GM23338 (cell line): Measurements from ENCODE around the gene DENND4A. TPM values are rescaled to one million over a fixed set of nuclear protein-coding genes. Genes with fewer than 3 reads are reported as not detected.

Experiments used
- ATAC-seq: fragments of 200-7000 bp; cut with Tn5 transposase; 3 replicates; pipeline ENCODE4 v1.9.1; 2020
- DNase-seq: peaks from one replicate; pipeline ENCODE4 v3.0.0-alpha.2; 2015; ENCODE audit warnings: low spot score
- H2AFZ ChIP-seq: fragments of 200-600 bp; sonication (generic); 2 replicates; pipeline ENCODE4 v1.8.0; 2016; ENCODE audit warnings: antibody characterized with exemption, mild to moderate bottlenecking, moderate library complexity
- H3F3A ChIP-seq: fragments of 200-600 bp; sonication (generic); replicated peaks from 2 replicates; pipeline ENCODE4 v1.8.0; 2017; ENCODE audit warnings: antibody characterized with exemption, mixed run types, low read depth
- H3K27ac ChIP-seq: fragments of 200-600 bp; sonication (generic); 2 replicates; pipeline ENCODE4 v1.6.1; 2016; ENCODE audit warnings: low read depth
- H3K27me3 ChIP-seq: fragments of 200-600 bp; sonication (generic); 2 replicates; pipeline ENCODE4 v1.8.0; 2016; ENCODE audit warnings: mild to moderate bottlenecking, mixed run types, moderate library complexity; ENCODE audit not compliant: insufficient read depth
- H3K36me3 ChIP-seq: fragments of 200-600 bp; sonication (generic); 2 replicates; pipeline ENCODE4 v1.8.0; 2016; ENCODE audit warnings: mild to moderate bottlenecking; ENCODE audit not compliant: insufficient read depth
- H3K4me1 ChIP-seq: fragments of 200-600 bp; sonication (generic); 2 replicates; pipeline ENCODE4 v1.8.0; 2016; ENCODE audit warnings: mild to moderate bottlenecking, moderate library complexity; ENCODE audit not compliant: insufficient read depth
- H3K4me2 ChIP-seq: fragments of 200-600 bp; sonication (generic); 2 replicates; pipeline ENCODE4 v1.7.1; 2017; ENCODE audit warnings: mixed run types
- H3K4me3 ChIP-seq: fragments of 200-600 bp; sonication (generic); 2 replicates; pipeline ENCODE4 v1.6.1; 2016; ENCODE audit warnings: mixed run types
- H3K79me2 ChIP-seq: fragments of 200-600 bp; sonication (generic); replicated peaks from 2 replicates; pipeline ENCODE4 v1.8.0; 2017; ENCODE audit warnings: mild to moderate bottlenecking; ENCODE audit not compliant: insufficient read depth
- H3K9me2 ChIP-seq: fragments of 200-600 bp; sonication (generic); 2 replicates; pipeline ENCODE4 v1.8.0; 2017; ENCODE audit not compliant: insufficient read depth
- H4K20me1 ChIP-seq: fragments of 200-600 bp; sonication (generic); replicated peaks from 2 replicates; pipeline ENCODE4 v1.8.0; 2017; ENCODE audit warnings: mild to moderate bottlenecking; ENCODE audit not compliant: insufficient read depth
- H3K27ac Mint-ChIP-seq: 2 replicates; pipeline ENCODE4 v1.8.0; 2020; ENCODE audit warnings: inconsistent platforms, mild to moderate bottlenecking, moderate library complexity, mixed read lengths
- H3K27me3 Mint-ChIP-seq: 3 replicates; pipeline ENCODE4 v1.8.0; 2022; ENCODE audit warnings: low read depth, mild to moderate bottlenecking, moderate library complexity, mixed read lengths, inconsistent platforms; ENCODE audit not compliant: insufficient read depth, poor library complexity
- H3K36me3 Mint-ChIP-seq: 3 replicates; pipeline ENCODE4 v1.8.0; 2021; ENCODE audit warnings: low read depth, mild to moderate bottlenecking, inconsistent platforms, moderate library complexity, mixed read lengths
- H3K4me1 Mint-ChIP-seq: 3 replicates; pipeline ENCODE4 v1.8.0; 2020; ENCODE audit warnings: mild to moderate bottlenecking, inconsistent platforms, mixed read lengths
- H3K4me3 Mint-ChIP-seq: 3 replicates; pipeline ENCODE4 v1.8.0; 2021; ENCODE audit warnings: moderate library complexity, mild to moderate bottlenecking, inconsistent platforms, mixed read lengths
- H3K9me3 Mint-ChIP-seq: 3 replicates; pipeline ENCODE4 v1.8.0; 2020; ENCODE audit warnings: moderate library complexity, mild to moderate bottlenecking, inconsistent platforms, mixed read lengths
- CTCF ChIP-seq, 2 experiments: fragments of 200-600 bp in 1 of 2; sonication (generic) in 1 of 2; conservative IDR thresholded peaks; 2 replicates each; pipeline versions ENCODE4 v1.5.1 to v1.6.1; 2016 to 2017; ENCODE audit warnings: antibody characterized with exemption in 2 of 2, low read depth in 2 of 2, mild to moderate bottlenecking in 2 of 2, moderate library complexity in 1 of 2
- JUNB ChIP-seq: IDR thresholded peaks from one replicate; pipeline ENCODE4 v1.6.1; 2016; ENCODE audit warnings: antibody characterized with exemption; ENCODE audit not compliant: unreplicated experiment
- STAT1 ChIP-seq: IDR thresholded peaks from one replicate; pipeline ENCODE4 v1.6.1; 2016; ENCODE audit warnings: antibody characterized with exemption; ENCODE audit not compliant: unreplicated experiment
- ZNF331 ChIP-seq: fragments of 250-450 bp; sonication (Bioruptor Pico); IDR thresholded peaks from 2 replicates; pipeline ENCODE4 v1.5.0; 2020; ENCODE audit warnings: low read depth, mild to moderate bottlenecking, moderate library complexity
- polyA plus RNA-seq: library from polyadenylated mRNA; unstranded; fragments of >200 nt; fragmentation: Nextera tagmentation; extraction: Ambion mirVana; gene quantifications from 2 replicates; pipeline ENCODE4 v1.2.1, GENCODE V29; 2016
- total RNA-seq: library from RNA; depleted of rRNA; stranded (reverse); fragments of >200 nt; shearing (Covaris generic); gene quantifications from 2 replicates; pipeline ENCODE4 v1.2.3, GENCODE V29; 2014
- TF ChIP-seq, protein P1 (sequence below): fragments of 250-450 bp; sonication (Bioruptor Pico); IDR thresholded peaks from 2 replicates; pipeline ENCODE4 v1.5.0; 2020; ENCODE audit warnings: mild to moderate bottlenecking, moderate library complexity

DENND4A gene
- total and polyA plus RNA-seq, 2 experiments from 2014 or later, result 3.4 to 9.0 TPM

DNA sequence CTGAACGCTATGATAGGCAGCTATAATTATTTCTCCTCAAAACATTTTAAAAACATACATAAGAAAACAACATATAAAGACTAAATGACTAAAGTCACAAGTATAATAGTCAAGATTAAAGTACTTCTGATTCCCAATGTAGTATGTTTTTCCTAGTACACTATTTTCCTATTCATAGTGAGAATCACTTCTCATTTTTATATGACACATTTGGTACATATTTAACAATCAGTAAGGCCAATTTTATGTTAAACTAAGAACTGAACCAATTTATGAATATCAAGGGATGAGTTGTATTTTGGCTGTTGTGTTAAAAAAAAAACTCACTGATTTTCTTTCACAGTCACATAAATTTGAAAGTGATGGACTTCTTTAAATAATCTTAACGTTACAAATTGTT is 79.7 kb downstream of the DENND4A start:
- Mint-ChIP-seq H3K4me3 (no peak overlapping the region), H3K36me3 (peaks cover 11% of the 10 kb centered on the region), H3K9me3 (peaks cover 11% of the 10 kb centered on the region; the same call in 2 of the 3 replicates), H3K27ac (no peak overlapping the region), H3K4me1 (no peaks in the 10 kb centered on the region), H3K27me3 (peaks cover 2% of the 10 kb centered on the region)
- Histone ChIP-seq H3K4me3 (no peak overlapping the region), H3K9me2 (no peaks in the 10 kb centered on the region), H3K36me3 (no peaks in the 10 kb centered on the region), H3K27ac (no peak overlapping the region), H3K27me3 (no peaks in the 10 kb centered on the region), H2AFZ (no peak overlapping the region), H3K4me1 (no peaks in the 10 kb centered on the region), H3K79me2 (no peaks in the 10 kb centered on the region), H3F3A (no peaks in the 10 kb centered on the region), H3K4me2 (no peak overlapping the region), H4K20me1 (no peaks in the 10 kb centered on the region)
- TF ChIP-seq ZNF331 (CRISPR knock-in tag), result no peak
- DNase-seq (no peak), ATAC-seq (no peak)

- Mint-ChIP-seq H3K9me3 (no peaks in the 10 kb centered on the region), H3K4me1 (no peaks in the 10 kb centered on the region), H3K4me3 (no peak overlapping the region), H3K27me3 (no peaks in the 10 kb centered on the region), H3K36me3 (no peaks in the 10 kb centered on the region), H3K27ac (no peak overlapping the region)
- no peaks in the 10 kb centered on the region; the same call in 1 of the 2 replicates for H4K20me1 ChIP-seq
- no peak for TF ChIP-seq STAT1
- no peak for TF ChIP-seq JUNB
- TF ChIP-seq, protein P1, sequence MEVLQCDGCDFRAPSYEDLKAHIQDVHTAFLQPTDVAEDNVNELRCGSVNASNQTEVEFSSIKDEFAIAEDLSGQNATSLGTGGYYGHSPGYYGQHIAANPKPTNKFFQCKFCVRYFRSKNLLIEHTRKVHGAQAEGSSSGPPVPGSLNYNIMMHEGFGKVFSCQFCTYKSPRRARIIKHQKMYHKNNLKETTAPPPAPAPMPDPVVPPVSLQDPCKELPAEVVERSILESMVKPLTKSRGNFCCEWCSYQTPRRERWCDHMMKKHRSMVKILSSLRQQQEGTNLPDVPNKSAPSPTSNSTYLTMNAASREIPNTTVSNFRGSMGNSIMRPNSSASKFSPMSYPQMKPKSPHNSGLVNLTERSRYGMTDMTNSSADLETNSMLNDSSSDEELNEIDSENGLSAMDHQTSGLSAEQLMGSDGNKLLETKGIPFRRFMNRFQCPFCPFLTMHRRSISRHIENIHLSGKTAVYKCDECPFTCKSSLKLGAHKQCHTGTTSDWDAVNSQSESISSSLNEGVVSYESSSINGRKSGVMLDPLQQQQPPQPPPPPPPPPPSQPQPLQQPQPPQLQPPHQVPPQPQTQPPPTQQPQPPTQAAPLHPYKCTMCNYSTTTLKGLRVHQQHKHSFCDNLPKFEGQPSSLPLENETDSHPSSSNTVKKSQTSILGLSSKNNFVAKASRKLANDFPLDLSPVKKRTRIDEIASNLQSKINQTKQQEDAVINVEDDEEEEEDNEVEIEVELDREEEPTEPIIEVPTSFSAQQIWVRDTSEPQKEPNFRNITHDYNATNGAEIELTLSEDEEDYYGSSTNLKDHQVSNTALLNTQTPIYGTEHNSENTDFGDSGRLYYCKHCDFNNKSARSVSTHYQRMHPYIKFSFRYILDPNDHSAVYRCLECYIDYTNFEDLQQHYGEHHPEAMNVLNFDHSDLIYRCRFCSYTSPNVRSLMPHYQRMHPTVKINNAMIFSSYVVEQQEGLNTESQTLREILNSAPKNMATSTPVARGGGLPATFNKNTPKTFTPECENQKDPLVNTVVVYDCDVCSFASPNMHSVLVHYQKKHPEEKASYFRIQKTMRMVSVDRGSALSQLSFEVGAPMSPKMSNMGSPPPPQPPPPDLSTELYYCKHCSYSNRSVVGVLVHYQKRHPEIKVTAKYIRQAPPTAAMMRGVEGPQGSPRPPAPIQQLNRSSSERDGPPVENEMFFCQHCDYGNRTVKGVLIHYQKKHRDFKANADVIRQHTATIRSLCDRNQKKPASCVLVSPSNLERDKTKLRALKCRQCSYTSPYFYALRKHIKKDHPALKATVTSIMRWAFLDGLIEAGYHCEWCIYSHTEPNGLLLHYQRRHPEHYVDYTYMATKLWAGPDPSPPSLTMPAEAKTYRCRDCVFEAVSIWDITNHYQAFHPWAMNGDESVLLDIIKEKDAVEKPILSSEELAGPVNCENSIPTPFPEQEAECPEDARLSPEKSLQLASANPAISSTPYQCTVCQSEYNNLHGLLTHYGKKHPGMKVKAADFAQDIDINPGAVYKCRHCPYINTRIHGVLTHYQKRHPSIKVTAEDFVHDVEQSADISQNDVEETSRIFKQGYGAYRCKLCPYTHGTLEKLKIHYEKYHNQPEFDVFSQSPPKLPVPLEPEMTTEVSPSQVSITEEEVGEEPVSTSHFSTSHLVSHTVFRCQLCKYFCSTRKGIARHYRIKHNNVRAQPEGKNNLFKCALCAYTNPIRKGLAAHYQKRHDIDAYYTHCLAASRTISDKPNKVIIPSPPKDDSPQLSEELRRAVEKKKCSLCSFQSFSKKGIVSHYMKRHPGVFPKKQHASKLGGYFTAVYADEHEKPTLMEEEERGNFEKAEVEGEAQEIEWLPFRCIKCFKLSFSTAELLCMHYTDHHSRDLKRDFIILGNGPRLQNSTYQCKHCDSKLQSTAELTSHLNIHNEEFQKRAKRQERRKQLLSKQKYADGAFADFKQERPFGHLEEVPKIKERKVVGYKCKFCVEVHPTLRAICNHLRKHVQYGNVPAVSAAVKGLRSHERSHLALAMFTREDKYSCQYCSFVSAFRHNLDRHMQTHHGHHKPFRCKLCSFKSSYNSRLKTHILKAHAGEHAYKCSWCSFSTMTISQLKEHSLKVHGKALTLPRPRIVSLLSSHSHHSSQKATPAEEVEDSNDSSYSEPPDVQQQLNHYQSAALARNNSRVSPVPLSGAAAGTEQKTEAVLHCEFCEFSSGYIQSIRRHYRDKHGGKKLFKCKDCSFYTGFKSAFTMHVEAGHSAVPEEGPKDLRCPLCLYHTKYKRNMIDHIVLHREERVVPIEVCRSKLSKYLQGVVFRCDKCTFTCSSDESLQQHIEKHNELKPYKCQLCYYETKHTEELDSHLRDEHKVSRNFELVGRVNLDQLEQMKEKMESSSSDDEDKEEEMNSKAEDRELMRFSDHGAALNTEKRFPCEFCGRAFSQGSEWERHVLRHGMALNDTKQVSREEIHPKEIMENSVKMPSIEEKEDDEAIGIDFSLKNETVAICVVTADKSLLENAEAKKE, result no peak
- no peak for TF ChIP-seq CTCF (conservative IDR thresholded peaks at IDR 0.05; ENCODE audit: low read depth in 2 of 2)
- H3K4me3 ChIP-seq, result no peak overlapping the region
- H3K27ac ChIP-seq, result no peak overlapping the region
- no peaks in the 10 kb centered on the region for H3F3A ChIP-seq
- no peaks in the 10 kb centered on the region for H3K79me2 ChIP-seq
- DNase-seq (no peak), ATAC-seq (no peak)
- no peaks in the 10 kb centered on the region for H3K4me1 ChIP-seq
- no peaks in the 10 kb centered on the region for H3K36me3 ChIP-seq
- H3K9me2 ChIP-seq, result no peaks in the 10 kb centered on the region
- H2AFZ ChIP-seq, result no peak overlapping the region
- H3K27me3 ChIP-seq, result no peaks in the 10 kb centered on the region
- H3K4me2 ChIP-seq, result no peak overlapping the region
Observed at GRCh38 chr15:65695081-65695480, 97.0 kb downstream of the DENND4A start.
